Measurements from ENCODE around the gene NUDT1. TPM values are rescaled to one million over a fixed set of nuclear protein-coding genes. Genes with fewer than 3 reads are reported as not detected.

NUDT1 gene
- total and polyA plus RNA-seq, 5 donors: 10.6 to 20.7 (median 16.8) TPM

- Histone ChIP-seq H3K4me3 (ENCODE audit: low read length) (no peak overlapping the region), H3K4me1 (ENCODE audit: control insufficient read depth, insufficient read depth, low read length) (no peaks in the 10 kb centered on the region), H3K27me3 (ENCODE audit: control insufficient read depth, insufficient read depth) (no peaks in the 10 kb centered on the region), H3K27ac (ENCODE audit: low read length) (no peak overlapping the region), H3K9me3 (ENCODE audit: control insufficient read depth, low read length) (no peaks in the 10 kb centered on the region)
- WGBS: 91% methylated on average over 16 of the region's 16 CpGs
- ATAC-seq (no peak), DNase-seq (no peak)
- intact Hi-C loops (cut with DNase I): loop anchor here in 3 of 4 donors (10.0 kb wide), 4 partner anchors 100 to 630 kb away; partner anchors contain the start of gene PSMG3 (in 1 of the 3)
Observed at GRCh38 chr7:2205036-2205780, 36.8 kb upstream of the NUDT1 start.

- DNase-seq: no peak
- H3K4me3 ChIP-seq (ENCODE audit: low read length): no peak overlapping the region
- 90% methylated on average over 16 of the region's 16 CpGs for WGBS
- H3K9me3 ChIP-seq (ENCODE audit: control insufficient read depth, low read length): no peaks in the 10 kb centered on the region
- no peaks in the 10 kb centered on the region for H3K27me3 ChIP-seq (ENCODE audit: control insufficient read depth, insufficient read depth)
- no peak overlapping the region for H3K27ac ChIP-seq (ENCODE audit: low read length)
- ATAC-seq: no peak
- intact Hi-C loops (cut with DNase I): loop anchor here in 3 of 4 donors (10.0 kb wide), 4 partner anchors 104 to 634 kb away; partner anchors contain the start of gene PSMG3 (in 1 of the 3)
- no peaks in the 10 kb centered on the region for H3K4me1 ChIP-seq (ENCODE audit: control insufficient read depth, insufficient read depth, low read length)
Observed at GRCh38 chr7:2208712-2209111, 33.3 kb upstream of the NUDT1 start.

DNA sequence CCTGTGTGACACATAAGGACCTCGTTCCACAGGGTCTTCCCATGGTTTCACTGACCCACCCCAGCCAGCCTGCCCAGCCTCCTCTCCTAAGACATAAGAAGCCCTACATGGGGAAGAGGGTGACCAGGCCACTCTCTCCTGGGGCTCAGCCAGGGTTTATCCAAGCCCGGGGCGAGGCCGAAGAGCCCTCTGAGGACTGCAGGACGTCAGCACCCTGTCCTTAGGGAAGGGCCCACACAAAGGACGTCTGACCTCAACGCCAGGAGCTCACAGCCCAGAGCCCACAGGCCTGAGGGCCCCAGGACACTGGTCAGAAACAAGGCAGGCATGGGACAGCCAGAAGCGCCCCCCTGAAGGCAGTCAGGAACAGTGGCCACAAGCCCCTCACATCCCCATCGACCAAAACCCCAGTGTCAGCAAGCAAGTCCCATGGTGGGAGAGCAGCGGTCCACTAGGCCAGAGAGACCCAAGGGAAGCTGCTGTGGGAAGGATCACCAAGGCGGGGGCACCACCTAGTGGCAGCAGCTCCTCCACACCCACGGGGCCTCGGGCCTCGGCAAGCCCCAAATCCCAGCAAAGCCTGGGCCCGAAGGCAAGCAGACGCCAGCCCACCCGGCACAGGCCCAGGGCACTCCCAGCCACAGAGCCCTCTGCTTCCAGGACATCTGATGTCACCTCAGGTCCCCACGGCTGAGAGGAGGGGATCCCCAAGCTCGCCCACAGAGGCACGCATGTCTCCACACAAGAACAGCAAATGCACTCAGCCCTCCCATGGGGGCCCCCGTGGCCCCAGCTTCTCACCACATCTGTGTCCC is 32.7 kb upstream of the NUDT1 start:
- ATAC-seq (peak; percentile 58 to 75), DNase-seq (peak; percentile 77 to 90 (median 90))
- Histone ChIP-seq H3K27me3 (ENCODE audit: control insufficient read depth, insufficient read depth) (no peaks in the 10 kb centered on the region), H3K9me3 (ENCODE audit: control insufficient read depth, low read length) (no peaks in the 10 kb centered on the region), H3K27ac (ENCODE audit: low read length) (no peak overlapping the region), H3K4me3 (ENCODE audit: low read length) (no peak overlapping the region), H3K4me1 (ENCODE audit: control insufficient read depth, insufficient read depth, low read length) (peaks cover 2% of the 10 kb centered on the region)
- intact Hi-C loops (cut with DNase I): loop anchor here in 3 of 4 donors (10.0 kb wide), 4 partner anchors 105 to 635 kb away; partner anchors contain the start of gene PSMG3 (in 1 of the 3)
- WGBS: 48% methylated on average over 21 of the region's 21 CpGs

DNA sequence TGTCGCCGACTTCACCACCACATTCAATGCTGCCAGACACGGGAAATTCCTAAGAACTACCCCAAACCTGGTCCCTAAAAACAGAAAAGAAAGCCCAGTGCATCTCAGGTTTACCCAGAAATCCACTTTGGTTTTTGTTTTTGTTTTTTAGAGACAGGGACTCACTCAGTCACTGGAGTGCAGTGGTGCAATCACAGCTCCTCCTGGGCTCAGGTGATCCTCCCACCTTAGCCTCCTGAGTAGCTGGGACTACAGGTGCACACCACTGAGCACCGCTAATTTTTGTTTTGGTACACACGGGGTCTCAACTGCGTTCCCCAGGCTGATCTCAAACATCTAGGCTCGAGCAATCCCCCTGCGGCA is 32.1 kb upstream of the NUDT1 start:
- intact Hi-C loops (cut with DNase I): loop anchor here (10.0 kb wide), 5 partner anchors 105 to 635 kb away; partner anchors contain the start of gene PSMG3 (in 2 of the 4)
- no peaks in the 10 kb centered on the region for H3K27me3 ChIP-seq (ENCODE audit: control insufficient read depth, insufficient read depth)

GRCh38 chr7:2210551-2211258 is 31.3 kb upstream of the NUDT1 start:
- Histone ChIP-seq H3K4me1 (ENCODE audit: control insufficient read depth, insufficient read depth, low read length) (peaks cover 4% of the 10 kb centered on the region), H3K4me3 (ENCODE audit: low read length) (no peak overlapping the region), H3K27ac (ENCODE audit: low read length) (no peak overlapping the region), H3K9me3 (ENCODE audit: control insufficient read depth, low read length) (no peaks in the 10 kb centered on the region), H3K27me3 (ENCODE audit: control insufficient read depth, insufficient read depth) (no peaks in the 10 kb centered on the region)
- intact Hi-C loops (cut with DNase I): loop anchor here in 2 of 4 donors (10.0 kb wide), 2 partner anchors 566 to 636 kb away; partner anchors contain the start of gene PSMG3 (in 1 of the 2)
- DNase-seq (peak in 2 of 3 donors; percentile 33 to 48), ATAC-seq (no peak)
- WGBS: 94% methylated on average over 30 of the region's 30 CpGs

More for the DNA sequence above, 32.1 kb upstream of the NUDT1 start:
- ATAC-seq (no peak), DNase-seq (peak in 1 of 3 donors; percentile 32)
- H3K9me3 ChIP-seq (ENCODE audit: control insufficient read depth, low read length): no peaks in the 10 kb centered on the region
- 90% methylated on average over 8 of the region's 8 CpGs for WGBS
- H3K4me1 ChIP-seq (ENCODE audit: control insufficient read depth, insufficient read depth, low read length): peaks cover 4% of the 10 kb centered on the region
- no peak overlapping the region for H3K27ac ChIP-seq (ENCODE audit: low read length)
- no peak overlapping the region for H3K4me3 ChIP-seq (ENCODE audit: low read length)

DNA sequence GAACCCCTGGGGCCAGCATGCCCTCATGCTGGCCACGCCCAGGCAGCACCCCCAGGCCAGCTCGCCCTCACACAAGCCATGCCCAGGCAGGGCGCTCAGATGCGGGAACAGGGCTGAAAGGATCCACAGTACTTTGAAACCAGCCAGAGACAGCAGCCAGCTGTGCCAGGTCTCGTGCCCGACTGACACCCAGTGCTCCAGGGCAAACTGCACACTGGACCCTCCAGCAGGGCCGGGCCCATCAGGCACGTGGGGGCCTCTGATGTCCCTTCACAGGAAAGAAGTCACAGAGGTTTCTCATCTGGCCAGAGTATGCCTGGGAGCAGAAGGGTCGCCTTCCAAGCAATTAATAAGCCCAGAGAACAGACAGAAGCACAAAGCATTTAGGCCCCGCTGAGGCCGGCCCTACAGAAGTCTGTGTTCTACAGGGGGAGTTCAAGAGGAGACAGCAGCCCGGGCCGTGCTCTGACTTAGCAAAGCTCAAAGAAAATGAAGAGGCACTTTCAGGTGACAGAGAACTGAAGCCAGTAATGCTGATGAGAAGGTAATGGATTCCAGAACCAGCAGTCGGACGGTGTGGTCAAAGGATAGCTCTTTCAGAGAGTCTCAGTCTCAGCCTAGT is 30.7 kb upstream of the NUDT1 start:
- H3K4me3 ChIP-seq (ENCODE audit: low read length): no peak overlapping the region
- H3K9me3 ChIP-seq (ENCODE audit: control insufficient read depth, low read length): no peaks in the 10 kb centered on the region
- no peak overlapping the region for H3K27ac ChIP-seq (ENCODE audit: low read length)
- no peak for ATAC-seq
- 89% methylated on average over 15 of the region's 15 CpGs for WGBS
- DNase-seq: peak in 1 of 3 donors; percentile 27
- intact Hi-C loops (cut with DNase I): loop anchor here in 2 of 4 donors (10.0 kb wide), 2 partner anchors 567 to 637 kb away; partner anchors contain the start of gene PSMG3 (in 1 of the 2)
- H3K4me1 ChIP-seq (ENCODE audit: control insufficient read depth, insufficient read depth, low read length): peaks cover 4% of the 10 kb centered on the region
- H3K27me3 ChIP-seq (ENCODE audit: control insufficient read depth, insufficient read depth): no peaks in the 10 kb centered on the region

DNA sequence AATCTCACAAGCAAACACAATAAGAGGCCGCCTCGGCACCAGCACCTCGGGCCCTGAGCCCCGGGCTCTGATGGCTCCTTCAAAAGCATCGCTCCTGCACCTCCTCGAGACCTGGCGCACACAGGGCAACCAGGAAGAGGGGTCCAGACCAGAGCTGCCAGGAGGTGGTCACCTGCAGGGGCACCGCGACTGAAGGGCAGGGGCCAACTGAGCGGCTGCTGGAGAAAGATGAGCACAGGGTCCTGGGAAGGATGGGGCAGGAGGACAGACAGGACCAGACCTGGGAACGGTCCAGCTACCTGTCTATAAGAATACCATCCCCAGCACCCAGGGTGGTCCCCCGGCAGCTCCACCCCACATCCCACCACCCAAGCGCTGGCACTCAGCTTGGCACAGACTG is 30.1 kb upstream of the NUDT1 start:
- Histone ChIP-seq H3K27me3 (ENCODE audit: control insufficient read depth, insufficient read depth) (no peaks in the 10 kb centered on the region), H3K4me1 (ENCODE audit: control insufficient read depth, insufficient read depth, low read length) (peaks cover 4% of the 10 kb centered on the region), H3K4me3 (ENCODE audit: low read length) (no peak overlapping the region), H3K27ac (ENCODE audit: low read length) (no peak overlapping the region), H3K9me3 (ENCODE audit: control insufficient read depth, low read length) (no peaks in the 10 kb centered on the region)
- intact Hi-C loops (cut with DNase I): loop anchor here in 2 of 4 donors (10.0 kb wide), 2 partner anchors 567 to 637 kb away; partner anchors contain the start of gene PSMG3 (in 1 of the 2)
- DNase-seq (peak in 2 of 3 donors; percentile 40 to 41), ATAC-seq (no peak)
- WGBS: 97% methylated on average over 13 of the region's 13 CpGs

- intact Hi-C loops (cut with DNase I): loop anchor here in 2 of 4 donors (10.0 kb wide), 2 partner anchors 568 to 638 kb away; partner anchors contain the start of gene PSMG3 (in 1 of the 2)
- H3K4me1 ChIP-seq (ENCODE audit: control insufficient read depth, insufficient read depth, low read length): peaks cover 4% of the 10 kb centered on the region
- no peaks in the 10 kb centered on the region for H3K9me3 ChIP-seq (ENCODE audit: control insufficient read depth, low read length)
- peak overlapping the region; percentile 90 for H3K27ac ChIP-seq (ENCODE audit: low read length)
- no peaks in the 10 kb centered on the region for H3K27me3 ChIP-seq (ENCODE audit: control insufficient read depth, insufficient read depth)
- 97% methylated on average over 10 of the region's 10 CpGs for WGBS
- H3K4me3 ChIP-seq (ENCODE audit: low read length): no peak overlapping the region
- DNase-seq: peak in 2 of 3 donors; percentile 37 to 41
- ATAC-seq: no peak
Observed at GRCh38 chr7:2212906-2213305, 29.1 kb upstream of the NUDT1 start.

DNA sequence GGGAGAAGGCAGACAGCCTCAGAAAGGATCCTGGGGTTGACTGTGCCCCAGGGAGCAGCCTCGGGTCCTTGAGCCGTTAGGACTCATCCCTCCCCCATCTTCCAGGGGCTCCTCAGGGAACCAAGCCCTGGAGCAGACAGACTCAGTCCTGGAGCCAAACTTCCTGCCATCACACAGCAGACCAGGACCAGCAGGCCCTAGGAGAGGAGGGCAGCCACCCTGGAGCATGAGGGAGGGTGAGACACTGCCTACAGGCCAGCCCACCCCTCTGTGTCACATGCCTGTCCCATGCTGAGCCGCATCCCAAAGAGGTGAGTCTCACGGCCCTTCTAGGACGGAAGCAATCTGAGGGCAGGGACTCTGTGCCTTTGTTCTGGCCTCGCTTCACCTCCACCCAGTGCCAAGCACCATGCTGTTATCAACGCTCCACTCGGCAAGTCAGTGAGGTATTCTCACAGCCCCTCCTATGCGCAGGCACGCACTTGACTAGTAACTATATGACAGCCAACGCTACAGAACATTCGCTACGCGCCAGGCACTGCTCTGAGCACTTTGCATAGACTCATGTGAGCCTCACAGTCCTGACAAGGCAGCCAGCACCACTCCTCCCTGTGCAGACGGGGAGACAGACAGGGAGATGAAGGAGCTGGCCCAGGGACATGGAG is 28.3 kb upstream of the NUDT1 start:
- Histone ChIP-seq H3K4me3 (ENCODE audit: low read length) (no peak overlapping the region), H3K27me3 (ENCODE audit: control insufficient read depth, insufficient read depth) (no peaks in the 10 kb centered on the region), H3K9me3 (ENCODE audit: control insufficient read depth, low read length) (no peaks in the 10 kb centered on the region), H3K27ac (ENCODE audit: low read length) (peak overlapping the region; percentile 90), H3K4me1 (ENCODE audit: control insufficient read depth, insufficient read depth, low read length) (peaks cover 4% of the 10 kb centered on the region)
- ATAC-seq (peak; percentile 75 to 86), DNase-seq (peak; percentile 56 to 84 (median 80))
- 72% methylated on average over 15 of the region's 15 CpGs for WGBS
- intact Hi-C loops (cut with DNase I): loop anchor here in 2 of 4 donors (10.0 kb wide), 2 partner anchors 569 to 639 kb away; partner anchors contain the start of gene PSMG3 (in 1 of the 2)

All from right cardiac atrium (tissue), 5 donors.